Heart right ventricle (tissue), 16 donors: ENCODE measurements around the gene CLMP. TPM values are rescaled to one million over a fixed set of nuclear protein-coding genes. Genes with fewer than 3 reads are reported as not detected.

Experiments
- ATAC-seq, 8 donors: fragments of 200-7000 bp; cut with Tn5 transposase; one replicate each; pipeline ENCODE4 v1.9.1; 2020; ENCODE audit warnings: mild to moderate bottlenecking in 8 of 8, moderate library complexity in 8 of 8, moderate number of reproducible peaks in 1 of 8
- DNase-seq, 2 donors: peaks; one replicate each; pipeline ENCODE4 v3.0.0-alpha.2; 2020
- H3K27ac ChIP-seq, 10 donors: fragments of 200-600 bp; sonication (generic) in 2 of 10; one replicate each; pipeline versions ENCODE4 v1.5.0 to v1.8.0; 2020 to 2022; ENCODE audit warnings: mild to moderate bottlenecking in 3 of 10
- H3K27me3 ChIP-seq, 7 donors: fragments of 200-600 bp; one replicate each; pipeline ENCODE4 v1.8.0; 2021 to 2022; ENCODE audit warnings: mild to moderate bottlenecking in 2 of 7
- H3K36me3 ChIP-seq, 9 donors: fragments of 200-600 bp; sonication (generic) in 1 of 9; one replicate each; pipeline versions ENCODE4 v1.5.0 to v1.8.0; 2020 to 2022; ENCODE audit warnings: mild to moderate bottlenecking in 2 of 9
- H3K4me1 ChIP-seq, 9 donors: fragments of 200-600 bp; sonication (generic) in 1 of 9; one replicate each; pipeline versions ENCODE4 v1.5.0 to v1.8.0; 2020 to 2022; ENCODE audit warnings: mild to moderate bottlenecking in 4 of 9
- H3K4me3 ChIP-seq, 10 donors: fragments of 200-600 bp; sonication (generic) in 2 of 10; one replicate each; pipeline versions ENCODE4 v1.5.0 to v1.8.0; 2020 to 2022; ENCODE audit warnings: mild to moderate bottlenecking in 7 of 10, moderate library complexity in 2 of 10
- H3K9me3 ChIP-seq, 11 donors: fragments of 200-600 bp in 10 of 11; sonication (generic) in 2 of 11; one replicate each; pipeline versions ENCODE4 v1.5.0 to v1.8.0; 2013 to 2022; ENCODE audit warnings: mild to moderate bottlenecking in 2 of 11, control low read depth in 1 of 11, moderate library complexity in 1 of 11
- WGBS, 2 donors: extraction: QIAGEN DNeasy Blood & Tissue Kit; methylation state at CpG; one replicate each; pipeline ENCODE4 v1.1.7; 2013; ENCODE audit warnings: inconsistent platforms in 1 of 2; 5-methylcytosine and 5-hydroxymethylcytosine counted together
- intact Hi-C, 10 donors: fragments of 100-400 bp; cut with DNase I; formaldehyde crosslinking; loops; one replicate each; pipeline versions ENCODE4 v1.11.1 to v1.14.2; 2022
- polyA plus RNA-seq, 2 donors: library from polyadenylated mRNA; stranded (reverse); fragments of 200-250 nt; gene quantifications; one replicate each; pipeline ENCODE4 v1.2.3, GENCODE V29; 2013
- total RNA-seq, 10 donors: library from RNA; stranded (reverse); fragmentation: NEBNext Ultra II Directional in 3 of 10; extraction: Animal tissue kit (Norgen Biotek cat#: 25700) in 3 of 10; gene quantifications; one replicate each; pipeline versions ENCODE4 v1.2.1 to v1.2.4, GENCODE V29; 2021 to 2023
- TF ChIP-seq, protein P1 (sequence below), 9 donors: fragments of 200-600 bp; sonication (generic) in 2 of 9; IDR thresholded peaks; one replicate each; pipeline versions ENCODE4 v1.5.0 to v1.8.0; 2021 to 2022; ENCODE audit warnings: antibody characterized with exemption in 9 of 9, mild to moderate bottlenecking in 5 of 9, moderate library complexity in 1 of 9
- donor health status: Arrhythmogenic right ventricular cardiomyopathy.
- donor health status: ischemic (EF 13 %, LVEDD 7.1; RV severe dilation, severe dysfunction).
- donor health status: healthy with polysubstance abuse.
- donor health status: DM: no; HTN: yes; CAD: no.
- donor health status: DM: no; HTN: no; CAD: no.
- donor health status: ischemic (EF 25% LVEDD 6.9; RV normal size, moderate dysfunction).
- donor health status: ischemic (EF 25% LVEDD 5.7; RV mildly dilated, moderate dysfunction).
- donor health status: healthy.
- donor health status: DM: yes; HTN: yes; CAD: no.
- donor health status: Ischemic cardiomyopathy.
- donor health status: ischemic (EF 35%, LVEDD 5.7; RV mildly dilated, moderate dysfunction).
- donor health status: nonischemic (EF 11% LVEDD 7.7; RV severe dilation, severe dysfunction).
- donor health status: DM: yes; HTN: yes; CAD: no.
- donor health status: PGD.
- donor health status: ischemic (EF 29% LVEDD 5.4; RV normal size, mild dysfunction).
- donor health status: nonischemic (EF 23%, LVEDD 6.1; RV moderate dilation, normal function).

CLMP gene
- total and polyA plus RNA-seq, 12 donors: 1.9 to 16.9 (median 5.2) TPM

DNA sequence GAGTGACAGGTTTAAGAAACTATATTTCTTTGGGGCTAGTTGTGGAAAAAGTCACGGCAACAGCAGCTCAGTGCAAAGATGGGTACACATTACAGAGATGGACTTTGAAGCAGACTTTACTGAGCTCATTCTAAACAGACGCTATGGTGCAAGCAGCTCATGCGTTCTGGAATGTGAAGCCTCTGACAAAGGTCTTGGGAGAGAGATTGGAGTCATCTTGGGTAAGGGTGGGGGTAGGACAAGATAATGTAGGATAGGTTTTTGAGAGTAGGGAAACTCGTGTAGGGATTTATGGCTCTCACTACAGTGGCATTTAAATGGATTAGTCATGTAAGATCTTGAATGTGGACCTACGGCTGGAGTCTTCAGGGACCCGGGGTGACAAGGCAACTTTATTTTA is 36.2 kb upstream of the CLMP start:
- no peak overlapping the region for H3K4me3 ChIP-seq
- peaks cover 0 to 31% (median 0%) of the 10 kb centered on the region in 9 donors for H3K4me1 ChIP-seq
- intact Hi-C loops: loop anchor here in 2 of 10 donors (10.0 kb wide), 2 partner anchors 56 to 66 kb away; no protein-coding TSS in a partner anchor
- H3K9me3 ChIP-seq: no peaks in the 10 kb centered on the region
- H3K27me3 ChIP-seq: peaks cover 0 to 24% (median 0%) of the 10 kb centered on the region in 7 donors
- no peak for DNase-seq
- H3K27ac ChIP-seq: no peak overlapping the region
- TF ChIP-seq, protein P1, sequence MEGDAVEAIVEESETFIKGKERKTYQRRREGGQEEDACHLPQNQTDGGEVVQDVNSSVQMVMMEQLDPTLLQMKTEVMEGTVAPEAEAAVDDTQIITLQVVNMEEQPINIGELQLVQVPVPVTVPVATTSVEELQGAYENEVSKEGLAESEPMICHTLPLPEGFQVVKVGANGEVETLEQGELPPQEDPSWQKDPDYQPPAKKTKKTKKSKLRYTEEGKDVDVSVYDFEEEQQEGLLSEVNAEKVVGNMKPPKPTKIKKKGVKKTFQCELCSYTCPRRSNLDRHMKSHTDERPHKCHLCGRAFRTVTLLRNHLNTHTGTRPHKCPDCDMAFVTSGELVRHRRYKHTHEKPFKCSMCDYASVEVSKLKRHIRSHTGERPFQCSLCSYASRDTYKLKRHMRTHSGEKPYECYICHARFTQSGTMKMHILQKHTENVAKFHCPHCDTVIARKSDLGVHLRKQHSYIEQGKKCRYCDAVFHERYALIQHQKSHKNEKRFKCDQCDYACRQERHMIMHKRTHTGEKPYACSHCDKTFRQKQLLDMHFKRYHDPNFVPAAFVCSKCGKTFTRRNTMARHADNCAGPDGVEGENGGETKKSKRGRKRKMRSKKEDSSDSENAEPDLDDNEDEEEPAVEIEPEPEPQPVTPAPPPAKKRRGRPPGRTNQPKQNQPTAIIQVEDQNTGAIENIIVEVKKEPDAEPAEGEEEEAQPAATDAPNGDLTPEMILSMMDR (IDR thresholded peaks at IDR 0.05): no peak
- no peak for ATAC-seq
- H3K36me3 ChIP-seq: no peaks in the 10 kb centered on the region
- WGBS, 2 donors: 74 to 79% methylated on average over 6 of the region's 6 CpGs

DNA sequence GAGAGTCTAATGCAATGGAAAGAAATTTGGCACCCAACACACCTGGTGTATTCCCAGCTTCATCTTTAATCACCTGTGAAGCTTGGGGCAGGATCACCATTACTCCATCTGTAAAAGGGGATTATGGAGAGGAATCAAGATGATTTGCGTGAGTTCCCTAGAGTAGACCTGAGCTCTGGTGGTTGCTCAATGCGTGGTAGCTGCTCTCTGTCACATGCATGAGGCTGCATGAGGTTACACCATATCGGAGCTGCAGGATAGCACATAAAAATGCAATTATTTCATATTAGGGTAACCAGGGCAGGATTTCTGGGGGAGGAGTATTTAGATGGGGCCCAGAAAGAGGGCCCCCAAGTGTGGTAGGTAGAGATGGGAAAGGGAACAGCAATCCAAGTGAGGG is 35.3 kb upstream of the CLMP start:
- no peak overlapping the region for H3K27ac ChIP-seq
- no peak overlapping the region for H3K4me3 ChIP-seq
- ATAC-seq: no peak
- H3K9me3 ChIP-seq: no peaks in the 10 kb centered on the region
- 92 to 95% methylated on average over 3 of the region's 3 CpGs for WGBS, 2 donors
- no peak for DNase-seq
- peaks cover 0 to 22% (median 0%) of the 10 kb centered on the region in 9 donors for H3K4me1 ChIP-seq
- TF ChIP-seq, protein P1 (IDR thresholded peaks at IDR 0.05): no peak
- intact Hi-C loops: loop anchor here in 2 of 10 donors (10.0 kb wide), 2 partner anchors 56 to 66 kb away; no protein-coding TSS in a partner anchor
- H3K27me3 ChIP-seq: peaks cover 0 to 30% (median 5%) of the 10 kb centered on the region in 7 donors
- H3K36me3 ChIP-seq: no peaks in the 10 kb centered on the region

DNA sequence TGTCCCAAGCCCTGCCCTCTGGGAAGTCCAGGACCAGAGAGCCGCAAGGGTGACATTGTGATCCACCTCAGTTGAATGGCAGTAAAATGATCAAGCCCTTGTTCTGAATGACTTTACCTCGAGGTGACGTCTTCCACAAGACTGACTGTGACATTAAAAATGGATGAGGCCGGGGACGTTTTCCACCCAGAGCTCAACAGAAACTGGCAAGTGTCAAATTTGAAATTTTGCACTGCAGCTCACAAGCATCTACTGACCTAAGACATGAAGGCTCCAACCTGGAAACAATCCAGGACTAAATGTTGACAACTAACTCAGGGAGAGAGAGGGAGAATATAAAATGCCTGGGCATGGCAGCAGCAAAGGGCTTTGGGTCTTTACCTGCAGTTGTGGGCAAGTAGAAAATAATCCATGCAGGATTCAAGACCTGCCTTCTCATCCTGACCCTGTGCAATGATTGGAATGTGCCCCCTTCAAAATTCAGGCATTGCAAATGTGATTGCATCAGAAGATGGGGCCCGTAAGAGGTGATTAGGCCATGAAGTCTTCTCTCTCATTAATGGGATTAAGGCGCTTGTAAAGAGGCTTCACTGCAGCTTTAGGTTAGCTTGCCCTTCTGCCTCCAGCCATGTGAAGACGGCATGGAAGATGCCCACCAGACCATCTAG is 33.6 kb upstream of the CLMP start:
- ATAC-seq (no peak), DNase-seq (no peak)
- Histone ChIP-seq H3K4me1 (peaks cover 0 to 10% (median 0%) of the 10 kb centered on the region in 9 donors), H3K27me3 (peaks cover 0 to 39% (median 9%) of the 10 kb centered on the region in 7 donors), H3K4me3 (no peak overlapping the region), H3K36me3 (no peaks in the 10 kb centered on the region), H3K9me3 (no peaks in the 10 kb centered on the region), H3K27ac (no peak overlapping the region)
- intact Hi-C loops: no loop called here
- TF ChIP-seq, protein P1 (IDR thresholded peaks at IDR 0.05): no peak
- 72 to 75% methylated on average over 8 of the region's 8 CpGs for WGBS, 2 donors

DNA sequence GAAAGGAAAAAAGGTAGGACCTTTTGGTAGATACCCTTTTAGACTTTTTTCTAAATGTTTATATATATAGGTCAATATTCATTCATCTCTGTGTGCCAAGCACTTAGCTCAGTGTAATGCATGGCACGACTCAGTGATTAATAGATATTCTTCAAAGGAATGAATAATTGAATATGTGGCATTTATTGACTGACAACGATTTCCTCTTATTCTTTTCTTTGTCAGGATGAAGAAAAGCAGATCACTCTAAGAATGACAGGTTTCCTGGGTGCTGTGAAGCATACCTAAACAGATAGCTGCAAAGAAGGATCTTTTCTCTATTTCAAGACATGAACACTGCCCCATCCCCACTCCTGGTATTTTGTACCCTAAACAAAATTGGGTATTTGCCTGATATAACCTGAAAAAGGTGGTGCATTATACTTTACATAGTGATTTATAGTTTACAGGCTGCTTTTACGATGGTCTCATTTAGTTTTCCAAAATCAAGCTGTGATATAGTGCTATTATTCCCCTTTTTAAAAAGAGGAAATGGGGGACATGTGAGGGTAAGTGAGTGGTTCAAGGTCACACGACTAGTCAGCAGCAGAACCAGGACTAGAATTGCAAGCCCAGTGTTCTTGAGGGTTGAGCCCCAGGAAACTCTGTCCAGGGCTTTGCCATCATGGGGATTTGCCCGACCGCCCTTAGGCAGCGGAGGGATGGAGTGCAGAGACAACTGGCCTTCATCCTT is 32.9 kb upstream of the CLMP start:
- no peak for ATAC-seq
- Histone ChIP-seq H3K4me3 (no peak overlapping the region), H3K9me3 (peaks cover 0 to 2% (median 0%) of the 10 kb centered on the region in 11 donors), H3K36me3 (no peaks in the 10 kb centered on the region), H3K27me3 (peaks cover 0 to 39% (median 9%) of the 10 kb centered on the region in 7 donors), H3K27ac (no peak overlapping the region), H3K4me1 (peaks cover 0 to 3% (median 0%) of the 10 kb centered on the region in 9 donors)
- intact Hi-C loops: no loop called here
- no peak for DNase-seq
- TF ChIP-seq, protein P1 (IDR thresholded peaks at IDR 0.05): no peak
- 78 to 82% methylated on average over 7 of the region's 7 CpGs for WGBS, 2 donors
